GM20431 (cell line): ENCODE measurements around the gene EMC8.
"Not testable (repeated sequence)": the region's sequence is repeated elsewhere in the genome, so short reads cannot be mapped to it uniquely, and the experiment has no call there.

ENCODE experiments used
- in situ Hi-C: fragments of 300-500 bp; cut with MseI, MboI; formaldehyde crosslinking; loops from one replicate; pipeline ENCODE4 v1.15.0; 2020; ENCODE audit warnings: low sequenced_read_pairs; ENCODE audit not compliant: unreplicated experiment

EMC8 gene

DNA sequence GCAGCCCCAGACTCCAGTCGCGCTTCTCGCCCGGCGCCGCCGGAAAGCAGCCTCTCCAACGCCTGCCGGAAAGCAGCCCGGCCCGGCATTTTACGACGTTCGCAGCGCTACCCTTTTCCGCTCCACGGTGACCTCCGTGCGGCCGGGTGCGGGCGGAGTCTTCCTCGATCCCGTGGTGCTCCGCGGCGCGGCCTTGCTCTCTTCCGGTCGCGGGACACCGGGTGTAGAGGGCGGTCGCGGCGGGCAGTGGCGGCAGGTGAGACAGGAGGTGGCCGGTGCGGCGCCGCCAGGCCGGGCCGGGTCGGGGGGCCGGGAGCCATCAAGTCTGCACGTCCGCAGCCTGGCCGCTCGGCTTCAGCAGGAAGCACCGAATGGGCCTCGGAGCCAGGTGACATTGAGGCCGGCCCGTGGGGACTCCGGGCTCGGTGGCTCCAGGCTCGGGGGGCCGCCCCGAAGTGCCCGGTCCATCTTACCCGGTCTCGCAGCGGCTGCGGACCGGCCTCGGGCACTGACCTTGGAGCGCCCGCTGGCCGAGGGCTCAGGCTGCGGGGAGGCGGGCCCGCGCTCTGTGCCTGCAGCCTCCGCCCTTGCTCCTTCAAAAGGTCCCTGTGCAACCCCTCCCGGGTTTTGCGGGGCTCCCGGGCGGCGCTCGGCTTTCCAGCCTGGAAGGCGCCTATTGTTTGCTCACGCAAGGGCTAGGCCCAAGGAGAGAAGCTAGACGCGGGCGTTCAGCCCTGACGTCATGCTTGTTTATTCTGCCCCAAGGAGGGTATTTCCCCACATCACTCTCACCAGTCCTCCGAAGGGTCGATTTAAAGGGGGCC, at the start of gene EMC8, which contains the start of gene COX4I1:
TSS of gene EMC8 (minus strand) at position 48 of the 824 bp plus-strand sequence. CDS start 249 bp downstream, outside the sequence.
TSS of gene COX4I1 (plus strand) at position 199 of the 824 bp plus-strand sequence. CDS start 1,511 bp downstream, outside the sequence.
- in situ Hi-C loops: loop anchor here (25.0 kb wide), 1 partner anchor 713 kb away; the partner anchor contains the start of gene FOXF1

GRCh38 chr16:85848986-85849385, 49.6 kb upstream of the EMC8 start:
- in situ Hi-C loops: no loop called here

DNA sequence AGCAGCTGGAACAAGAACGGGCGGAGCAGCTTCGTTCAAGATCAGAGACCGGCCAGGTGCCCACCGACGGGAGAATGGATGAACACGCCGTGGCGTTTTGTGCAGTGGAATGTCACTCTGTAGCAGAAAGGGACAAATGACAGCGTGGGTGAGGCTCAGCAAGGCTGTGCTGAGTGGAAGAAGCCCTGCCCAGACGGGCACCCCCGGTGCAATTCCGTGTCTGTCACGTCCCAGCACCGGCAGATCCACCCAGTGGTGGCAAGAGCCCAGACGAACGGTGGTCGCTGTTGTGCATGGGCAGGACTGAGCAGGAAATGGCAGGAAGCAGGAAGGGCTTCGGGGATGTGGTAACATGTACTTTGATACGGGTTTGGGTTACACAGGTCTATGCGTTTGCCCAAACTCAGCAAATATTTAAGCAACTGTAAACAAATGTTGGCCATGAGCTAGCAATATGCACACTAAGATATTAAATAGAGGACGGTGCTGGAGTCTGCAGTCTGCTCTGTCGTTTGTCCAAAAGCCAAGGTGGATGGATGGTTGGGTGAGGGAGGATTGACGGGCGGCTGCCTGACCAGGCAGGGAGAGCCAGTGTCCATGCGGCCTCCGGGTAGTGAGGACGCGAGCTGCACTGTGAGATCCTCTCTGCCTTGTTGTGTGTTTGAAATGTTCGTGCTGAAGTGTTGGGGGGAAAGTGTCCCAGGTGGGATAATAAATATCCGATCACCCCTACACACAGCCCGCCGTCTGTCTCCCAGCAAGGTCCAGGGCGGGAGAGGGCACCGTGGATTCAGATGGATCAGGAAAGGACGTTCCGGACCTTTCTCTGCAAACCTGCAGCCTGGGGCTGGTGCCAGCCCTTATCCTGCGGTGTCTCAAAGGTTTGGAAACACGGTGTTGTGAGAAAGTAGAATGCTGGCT, 48.6 kb upstream of the EMC8 start:
- in situ Hi-C loops: no loop called here

- in situ Hi-C loops: no loop called here
Observed at GRCh38 chr16:85847036-85847435, 47.7 kb upstream of the EMC8 start.

- in situ Hi-C loops: no loop called here
Observed at GRCh38 chr16:85846461-85846860, 47.1 kb upstream of the EMC8 start.

DNA sequence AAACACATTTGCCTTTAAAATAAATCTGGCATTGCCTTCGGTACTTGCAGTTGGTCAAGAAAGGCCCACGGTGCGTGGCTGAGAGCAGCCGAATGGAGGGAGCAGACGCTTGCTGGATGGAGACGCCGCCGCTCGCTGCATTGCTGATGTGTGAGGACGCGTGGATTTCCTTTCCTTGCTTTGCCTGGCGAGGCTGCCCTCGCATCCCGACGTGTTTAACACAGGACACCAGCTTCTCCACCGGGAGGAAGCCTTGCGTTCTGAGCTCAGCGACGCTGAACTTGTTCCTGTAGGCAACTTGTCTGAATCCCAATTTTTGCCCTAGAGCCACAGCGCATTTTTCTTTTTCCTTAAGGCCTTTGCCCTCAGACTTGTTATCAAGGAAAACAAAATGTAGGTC, 45.9 kb upstream of the EMC8 start:
- in situ Hi-C loops: no loop called here

DNA sequence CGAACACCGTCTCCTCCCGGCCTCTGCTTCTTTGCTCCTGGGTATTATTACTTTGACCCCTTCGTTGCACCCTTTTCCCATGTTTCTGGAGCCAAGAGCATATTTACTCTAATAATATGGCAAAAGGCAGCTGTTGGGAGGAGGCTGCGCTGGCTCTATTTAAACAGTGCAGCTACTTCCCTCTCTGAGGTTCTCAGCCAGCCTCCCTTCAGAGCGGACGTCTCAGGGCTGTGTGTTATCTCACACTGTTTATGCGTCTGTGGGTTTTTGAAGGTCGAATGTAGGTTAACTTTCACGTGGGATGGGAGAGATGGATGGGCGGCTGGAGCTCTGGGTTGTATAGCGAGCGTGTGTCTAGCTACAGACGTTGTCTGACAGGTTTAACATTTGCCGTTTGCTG, 45.4 kb upstream of the EMC8 start:
- in situ Hi-C loops: no loop called here

DNA sequence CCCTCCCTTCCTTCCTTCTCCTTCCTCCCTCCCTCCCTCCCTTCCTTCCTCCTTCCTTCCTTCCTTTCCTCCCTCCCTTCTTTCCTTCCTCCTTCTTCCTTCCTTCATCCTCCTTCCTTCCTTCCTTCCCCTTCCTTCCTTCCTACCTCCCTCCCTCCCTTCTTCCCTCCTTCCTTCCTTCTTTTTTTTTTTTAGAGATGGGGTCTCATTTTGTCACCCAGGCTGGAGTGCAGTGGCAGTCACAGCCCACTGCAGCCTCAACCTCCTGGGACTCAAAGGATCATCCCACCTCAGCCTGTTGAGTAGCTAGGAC, 44.8 kb upstream of the EMC8 start:
- in situ Hi-C loops: no loop called here

DNA sequence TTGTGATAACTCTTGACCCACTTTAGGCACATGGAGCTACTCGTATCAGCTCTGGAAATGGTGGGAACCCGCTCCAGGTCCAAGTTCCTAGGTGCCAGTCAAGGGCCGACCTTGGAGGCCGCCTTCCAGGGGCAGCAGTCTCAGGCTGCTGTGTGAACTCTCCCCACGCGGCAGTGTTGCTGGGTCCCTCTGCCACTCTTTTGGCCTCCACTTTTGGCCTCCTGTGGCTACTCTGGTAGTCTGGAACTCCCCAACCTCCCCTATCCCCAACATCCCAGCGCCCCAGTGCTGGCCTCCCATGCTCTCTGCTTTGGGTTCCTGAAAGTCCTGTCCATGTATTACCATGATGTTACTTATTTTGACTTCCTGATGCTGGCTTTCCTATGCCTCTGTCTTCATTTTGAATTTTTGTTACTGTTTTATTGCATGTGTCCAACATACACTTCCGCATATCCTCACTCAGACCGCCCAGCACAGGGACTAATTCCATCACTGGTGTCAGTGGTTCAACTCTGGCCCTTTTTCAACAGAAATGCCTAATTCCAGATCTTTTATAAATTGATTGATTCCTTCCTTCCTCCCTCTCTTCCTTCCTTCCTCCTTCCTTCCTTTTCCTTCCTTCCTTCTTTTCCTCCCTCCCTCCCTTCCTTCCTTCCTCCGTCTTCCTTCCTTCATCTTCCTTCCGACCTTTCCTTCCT, 44.3 kb upstream of the EMC8 start:
- in situ Hi-C loops: no loop called here

GRCh38 chr16:85842848-85843247, 43.5 kb upstream of the EMC8 start:
- in situ Hi-C loops: no loop called here

DNA sequence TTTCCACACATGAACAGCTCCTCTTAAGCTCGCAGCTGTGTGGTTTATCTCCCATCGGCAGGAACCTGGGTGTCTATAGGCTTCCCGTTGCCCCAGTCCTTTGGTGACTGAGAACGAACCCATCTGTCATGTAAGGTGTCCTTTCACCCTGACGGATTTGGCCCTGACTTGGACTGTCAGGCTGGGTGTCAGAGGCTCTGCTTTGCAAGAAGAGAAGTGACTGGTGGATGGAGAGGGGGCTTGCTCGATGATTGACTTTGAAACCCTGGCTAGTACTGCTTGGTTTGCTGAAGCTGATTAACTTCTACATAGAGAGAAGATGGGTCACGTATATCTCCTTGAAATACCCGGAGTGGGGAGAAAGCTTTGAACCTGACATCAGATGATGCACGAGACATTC, 43.1 kb upstream of the EMC8 start:
- in situ Hi-C loops: no loop called here

DNA sequence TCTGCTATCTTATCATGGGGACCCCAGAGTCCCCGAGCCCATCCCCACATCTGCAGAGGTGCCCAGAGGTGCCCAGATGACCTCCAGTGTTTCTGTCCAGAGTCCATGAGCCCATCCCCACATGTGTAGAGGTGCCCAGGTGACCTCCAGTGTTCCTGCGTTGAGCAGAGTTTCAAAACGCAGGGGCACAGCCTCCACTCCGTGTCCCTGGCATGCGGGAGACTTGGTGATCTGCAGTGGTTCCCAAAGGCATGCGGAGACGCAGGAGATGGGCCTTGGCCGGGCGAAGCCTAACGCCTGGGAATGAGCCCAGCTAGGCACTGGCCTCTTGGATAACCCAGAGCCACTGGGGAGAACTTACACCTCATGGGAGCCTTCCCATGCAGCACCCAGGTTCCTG, 41.5 kb upstream of the EMC8 start:
- in situ Hi-C loops: no loop called here

- in situ Hi-C loops: no loop called here
Observed at GRCh38 chr16:85840395-85840794, 41.1 kb upstream of the EMC8 start.

DNA sequence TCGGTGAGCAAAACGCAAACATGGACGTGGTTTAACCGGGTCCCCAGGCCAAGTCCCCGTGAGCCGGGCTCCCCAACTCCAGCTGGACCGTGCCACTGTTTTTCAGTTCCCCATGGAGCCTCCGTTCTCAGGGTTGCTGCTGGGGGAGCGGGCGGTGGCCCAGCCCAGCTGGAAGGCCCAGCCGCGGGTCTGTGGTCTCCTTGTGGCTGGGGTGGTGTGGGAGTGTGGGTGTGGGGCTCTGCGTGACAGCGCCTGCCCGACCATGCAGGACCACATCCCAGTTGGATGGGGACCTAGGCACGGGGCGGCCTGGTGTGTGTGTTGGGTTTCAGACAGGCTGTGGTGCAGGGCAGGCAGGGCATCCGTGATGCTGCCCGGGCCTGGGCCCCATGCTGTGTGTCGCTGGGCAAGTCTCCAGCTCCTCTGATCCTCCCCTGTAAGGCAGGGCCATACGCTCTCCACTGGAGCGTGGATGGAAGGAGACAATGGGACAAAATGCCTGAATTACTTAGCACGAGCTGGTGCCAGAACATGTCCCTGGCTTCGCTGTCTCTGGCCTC, 40.4 kb upstream of the EMC8 start:
- in situ Hi-C loops: no loop called here

DNA sequence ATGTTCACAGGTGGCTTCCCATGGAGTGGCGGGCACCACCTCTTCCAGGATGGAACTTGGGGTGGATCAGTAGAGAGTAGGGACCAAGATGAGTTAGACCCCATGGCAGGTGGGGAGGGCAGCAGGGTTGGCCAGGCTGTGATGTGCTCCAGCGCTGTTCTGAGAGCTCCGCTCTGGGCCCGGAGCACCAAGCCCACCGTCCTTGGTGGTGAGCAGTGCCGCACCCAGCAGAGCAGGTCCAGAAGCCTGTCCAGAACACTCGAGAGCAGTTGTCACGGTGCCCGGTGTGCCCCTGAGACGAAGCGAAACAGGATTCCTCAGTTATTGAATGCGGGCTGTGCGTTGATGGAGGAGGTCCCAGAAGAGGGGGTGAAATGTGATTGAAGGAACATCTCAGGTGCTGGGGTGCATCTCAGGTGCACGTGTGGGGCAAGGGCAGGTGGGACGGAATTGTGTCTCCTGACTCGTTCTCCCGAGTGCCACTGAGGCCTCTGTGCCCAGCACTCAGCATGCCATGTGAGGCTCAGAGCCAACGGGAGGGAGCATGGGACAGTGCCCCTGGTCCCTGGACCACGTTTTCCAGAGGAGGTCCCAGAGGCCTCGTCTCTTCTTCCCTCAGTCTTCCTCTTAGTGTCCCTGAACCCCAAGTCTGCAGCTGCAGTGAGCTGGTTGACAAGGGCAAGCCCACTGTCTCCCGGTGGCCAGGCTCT, 39.7 kb upstream of the EMC8 start:
- in situ Hi-C loops: no loop called here

GRCh38 chr16:85838381-85838780, 39.0 kb upstream of the EMC8 start:
- in situ Hi-C loops: no loop called here

DNA sequence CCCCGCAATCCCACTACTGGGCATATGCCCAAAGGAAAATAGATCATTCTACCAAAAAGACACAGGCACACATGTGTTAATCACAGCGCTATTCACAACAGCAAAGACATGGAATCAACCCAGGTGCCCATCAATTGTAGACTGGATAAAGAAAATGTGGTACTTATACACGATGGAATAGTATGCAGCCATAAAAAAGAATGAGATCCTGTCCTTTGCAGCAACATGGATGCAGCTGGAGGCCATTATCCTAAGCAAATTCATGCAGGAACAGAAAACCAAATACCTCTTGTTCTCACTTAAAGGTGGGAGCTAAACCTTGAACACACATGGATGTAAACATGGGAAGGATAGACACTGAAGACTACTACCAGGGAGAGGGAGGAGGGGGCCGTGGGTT, 38.3 kb upstream of the EMC8 start:
- in situ Hi-C loops: not testable (repeated sequence)

DNA sequence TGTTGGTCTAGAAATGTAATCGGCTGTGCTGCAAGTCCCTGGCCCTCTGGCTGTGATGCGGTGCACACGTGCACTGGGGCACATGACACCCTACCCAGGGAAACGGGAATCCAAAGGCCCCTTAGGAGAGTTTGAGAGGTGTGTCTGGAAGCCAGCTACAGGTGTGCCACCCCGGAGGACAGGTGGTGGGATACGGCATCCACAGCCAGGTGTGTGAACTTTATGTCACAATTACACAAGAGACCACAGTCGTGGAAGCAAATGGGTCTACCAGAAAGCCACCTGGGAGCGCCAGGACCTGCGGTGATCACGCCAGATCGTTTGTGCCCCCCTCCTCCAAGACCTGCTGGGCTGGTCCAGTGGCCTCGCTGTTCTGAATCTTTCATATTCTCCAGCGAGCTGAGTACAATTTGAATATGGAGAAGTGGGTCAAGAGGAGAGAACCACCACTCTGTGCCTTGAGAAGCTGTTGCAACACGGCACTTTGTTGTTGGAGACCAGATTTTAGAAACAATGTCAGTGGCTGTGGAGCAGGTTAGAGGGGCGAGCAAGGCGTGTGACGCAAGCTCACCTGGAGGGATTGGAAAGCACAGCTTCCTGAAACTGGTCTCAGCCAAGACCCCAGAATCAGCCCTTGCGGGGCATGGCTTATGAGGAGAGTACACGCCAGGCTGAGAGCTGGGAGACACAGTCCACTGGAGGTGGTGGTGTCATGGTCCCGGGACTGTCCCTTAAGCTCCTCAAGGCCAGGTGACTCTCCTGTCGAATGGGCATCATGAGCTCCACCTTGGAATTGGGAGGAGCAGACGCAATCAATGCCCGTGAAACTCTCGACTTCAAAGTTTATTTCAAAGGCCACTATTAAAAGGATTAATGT, 37.6 kb upstream of the EMC8 start:
- in situ Hi-C loops: no loop called here
